AG04450 (cell line): ENCODE data around the gene TNP2. TPM values are rescaled to one million over a fixed set of nuclear protein-coding genes. Genes with fewer than 3 reads are reported as not detected.
A peak's percentile ranks its signal among the peaks of the same experiment; 100 is the strongest.
"Not testable (repeated sequence)": the region's sequence is repeated elsewhere in the genome, so short reads cannot be mapped to it uniquely, and the experiment has no call there.

Source experiments
- CTCF ChIA-PET: fragments of 300-600, 350-600 bp; formaldehyde crosslinking; extraction: SDS; loops from one replicate; lab custom pipeline; 2022; ENCODE audit warnings: antibody characterized with exemption, inconsistent platforms; lab: Charles Lee
- POLR2A ChIA-PET: fragments of 350-600 bp; formaldehyde crosslinking; extraction: SDS; loops from one replicate; lab custom pipeline; 2021; ENCODE audit warnings: antibody characterized with exemption, inconsistent platforms; lab: Yijun Ruan, JAX
- DNase-seq: peaks from one replicate; pipeline ENCODE4 v3.0.0-alpha.2; 2011; ENCODE audit warnings: low read depth, low spot score
- H3K27ac ChIP-seq: one replicate; pipeline ENCODE4 v1.5.1; 2012; ENCODE audit warnings: low read depth, low read length, control low read depth
- H3K27me3 ChIP-seq: one replicate; pipeline ENCODE4 v1.6.0; 2012; ENCODE audit warnings: low read length; ENCODE audit not compliant: control insufficient read depth, insufficient read depth
- H3K4me3 ChIP-seq: 2 replicates; pipeline ENCODE4 v1.5.1; 2011; ENCODE audit warnings: mild to moderate bottlenecking, low read depth, low read length, control low read depth
- H3K9me3 ChIP-seq: 2 replicates; pipeline ENCODE4 v1.5.1; 2012; ENCODE audit warnings: low read length; ENCODE audit not compliant: control insufficient read depth, insufficient read depth
- polyA plus RNA-seq: library from polyadenylated mRNA; depleted of rRNA; stranded (reverse); fragments of >200 nt; gene quantifications from 2 replicates; pipeline ENCODE4 v1.2.3, GENCODE V29; 2011
- TF ChIP-seq, protein P1 (sequence below): IDR thresholded peaks from 2 replicates; pipeline ENCODE4 v1.5.1; 2011; ENCODE audit warnings: low read depth, low read length, control low read depth, inconsistent platforms

Gene TNP2
- polyA plus RNA-seq, 1 experiment: not detected

- ChIA-PET CTCF (interaction anchor here (1.6 kb wide), 1 partner anchor 43 kb away, joined by 3 read pairs; no protein-coding TSS in a partner anchor), POLR2A (no interaction called here)
- DNase-seq: no peak
- no peak overlapping the region for H3K27ac ChIP-seq
- peaks cover 2% of the 10 kb centered on the region for H3K27me3 ChIP-seq
- TF ChIP-seq, protein P1, sequence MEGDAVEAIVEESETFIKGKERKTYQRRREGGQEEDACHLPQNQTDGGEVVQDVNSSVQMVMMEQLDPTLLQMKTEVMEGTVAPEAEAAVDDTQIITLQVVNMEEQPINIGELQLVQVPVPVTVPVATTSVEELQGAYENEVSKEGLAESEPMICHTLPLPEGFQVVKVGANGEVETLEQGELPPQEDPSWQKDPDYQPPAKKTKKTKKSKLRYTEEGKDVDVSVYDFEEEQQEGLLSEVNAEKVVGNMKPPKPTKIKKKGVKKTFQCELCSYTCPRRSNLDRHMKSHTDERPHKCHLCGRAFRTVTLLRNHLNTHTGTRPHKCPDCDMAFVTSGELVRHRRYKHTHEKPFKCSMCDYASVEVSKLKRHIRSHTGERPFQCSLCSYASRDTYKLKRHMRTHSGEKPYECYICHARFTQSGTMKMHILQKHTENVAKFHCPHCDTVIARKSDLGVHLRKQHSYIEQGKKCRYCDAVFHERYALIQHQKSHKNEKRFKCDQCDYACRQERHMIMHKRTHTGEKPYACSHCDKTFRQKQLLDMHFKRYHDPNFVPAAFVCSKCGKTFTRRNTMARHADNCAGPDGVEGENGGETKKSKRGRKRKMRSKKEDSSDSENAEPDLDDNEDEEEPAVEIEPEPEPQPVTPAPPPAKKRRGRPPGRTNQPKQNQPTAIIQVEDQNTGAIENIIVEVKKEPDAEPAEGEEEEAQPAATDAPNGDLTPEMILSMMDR: no peak
- no peak overlapping the region for H3K4me3 ChIP-seq
- no peaks in the 10 kb centered on the region; the same call in 1 of the 2 replicates for H3K9me3 ChIP-seq
These were observed 31.4 kb upstream of the TNP2 start for GRCh38 chr16:11300560-11300892.

GRCh38 chr16:11299865-11300559, 30.9 kb upstream of the TNP2 start:
- DNase-seq: no peak
- ChIA-PET CTCF (no interaction called here), POLR2A (no interaction called here)
- TF ChIP-seq, protein P1: no peak
- no peak overlapping the region for H3K4me3 ChIP-seq
- no peaks in the 10 kb centered on the region; the same call in 1 of the 2 replicates for H3K9me3 ChIP-seq
- no peak overlapping the region for H3K27ac ChIP-seq
- H3K27me3 ChIP-seq: peaks cover 2% of the 10 kb centered on the region

- DNase-seq, H3K4me3 ChIP-seq, H3K27me3 ChIP-seq, POLR2A ChIA-PET, H3K27ac ChIP-seq, H3K9me3 ChIP-seq, CTCF ChIA-PET: not testable (repeated sequence)
These were observed 29.9 kb upstream of the TNP2 start for GRCh38 chr16:11298950-11299547.

- H3K27me3 ChIP-seq: peaks cover 2% of the 10 kb centered on the region
- H3K27ac ChIP-seq: no peak overlapping the region
- POLR2A ChIA-PET: interaction anchor here (0.7 to 1.1 kb wide), 4 partner anchors 9 to 58 kb away, joined by 3 to 6 read pairs (median 4); partner anchors contain the start of gene SOCS1
- CTCF ChIA-PET: interaction anchor here (1.0 kb wide), 1 partner anchor 43 kb away, joined by 4 read pairs; the partner anchor contains the start of gene SOCS1
- TF ChIP-seq, protein P1: no peak
- DNase-seq: no peak
- no peak overlapping the region for H3K4me3 ChIP-seq
- no peaks in the 10 kb centered on the region for H3K9me3 ChIP-seq
These were observed 29.2 kb upstream of the TNP2 start for GRCh38 chr16:11298143-11298900.

DNA sequence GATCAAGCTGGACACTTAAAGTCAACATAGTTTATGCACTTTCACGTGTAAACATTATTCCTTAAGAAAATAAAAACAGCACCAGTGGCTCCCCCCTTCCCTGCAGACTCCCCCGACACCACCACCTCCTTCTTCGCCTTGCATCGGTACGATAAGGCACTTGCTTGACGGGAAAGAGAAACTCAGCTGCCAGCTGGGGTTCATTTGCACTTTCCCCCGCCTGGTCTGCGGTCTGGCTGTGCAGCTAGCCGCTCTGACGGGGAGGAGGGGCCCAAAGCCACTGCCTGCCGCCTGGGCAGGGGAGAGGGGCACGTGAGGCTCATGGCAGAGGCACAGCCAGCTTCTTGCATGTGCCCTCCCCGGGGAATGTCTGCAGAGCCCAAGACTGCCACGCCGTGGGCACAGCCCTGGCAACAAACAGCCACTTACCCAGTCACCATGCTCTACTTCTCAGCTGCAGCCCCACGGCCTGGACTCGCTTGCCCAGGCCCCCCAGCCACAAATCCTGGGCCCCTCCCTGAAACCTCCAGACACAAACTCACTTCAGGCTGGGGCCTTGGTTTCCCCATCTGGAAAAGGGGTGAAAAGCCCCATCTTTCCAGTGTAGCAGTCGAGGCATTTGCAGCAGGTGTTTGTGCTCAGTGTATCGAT, 28.5 kb upstream of the TNP2 start:
- TF ChIP-seq, protein P1: no peak
- H3K27me3 ChIP-seq: peaks cover 2% of the 10 kb centered on the region
- no peak overlapping the region for H3K27ac ChIP-seq
- H3K4me3 ChIP-seq: 0 out of 2 replicates have a peak overlapping the region, but pooled peaks have one; percentile 20
- POLR2A ChIA-PET: interaction anchor here (0.7 to 1.1 kb wide), 4 partner anchors 10 to 59 kb away, joined by 3 to 6 read pairs (median 4); partner anchors contain the start of gene SOCS1
- peak; percentile 33 for DNase-seq
- CTCF ChIA-PET: interaction anchor here (1.0 to 1.4 kb wide), 3 partner anchors 42 to 334 kb away, joined by 3 to 6 read pairs (median 4); partner anchors contain the start of gene SOCS1
- H3K9me3 ChIP-seq: no peaks in the 10 kb centered on the region
